SK-N-SH treated with all-trans-retinoic acid at 6 μM for 48 hours (cell line): ENCODE measurements around the gene LGALS9.
"Not testable (repeated sequence)": the region's sequence is repeated elsewhere in the genome, so short reads cannot be mapped to it uniquely, and the experiment has no call there.

Experiments
- ATAC-seq: fragments of 200-7000 bp; cut with Tn5 transposase; 3 replicates; pipeline ENCODE4 v1.9.1; 2020; ENCODE audit warnings: mild to moderate bottlenecking, moderate library complexity
- ARNTL ChIP-seq: fragments of 450-650 bp; formaldehyde crosslinking; IDR thresholded peaks from 2 replicates; pipeline ENCODE4 v1.5.0; 2020; ENCODE audit warnings: low read depth, mild to moderate bottlenecking, moderate library complexity, borderline replicate concordance
- BACH2 ChIP-seq: fragments of 250-450 bp; sonication (Bioruptor Pico); IDR thresholded peaks from 2 replicates; pipeline ENCODE4 v1.9.0; 2021; ENCODE audit warnings: mild to moderate bottlenecking, borderline replicate concordance
- CREB5 ChIP-seq: fragments of 250-450 bp; sonication (Bioruptor Pico); IDR thresholded peaks from 2 replicates; pipeline ENCODE4 v1.5.1; 2020; ENCODE audit warnings: low read depth, mild to moderate bottlenecking, moderate library complexity
- ESRRG ChIP-seq: fragments of 250-450 bp; sonication (Bioruptor Pico); IDR thresholded peaks from 2 replicates; pipeline ENCODE4 v1.6.1; 2021; ENCODE audit warnings: mild to moderate bottlenecking
- GLIS3 ChIP-seq: fragments of 250-450 bp; sonication (Bioruptor Pico); IDR thresholded peaks from 2 replicates; pipeline ENCODE4 v1.5.0; 2020; ENCODE audit warnings: mild to moderate bottlenecking, moderate library complexity
- ISL1 ChIP-seq: fragments of 250-450 bp; sonication (Bioruptor Pico); IDR thresholded peaks from 2 replicates; pipeline ENCODE4 v2.1.2; 2022; ENCODE audit warnings: mild to moderate bottlenecking, moderate library complexity
- OSR1 ChIP-seq: fragments of 250-450 bp; sonication (Bioruptor Pico); IDR thresholded peaks from 2 replicates; pipeline ENCODE4 v1.8.0; 2022; ENCODE audit warnings: moderate library complexity, mild to moderate bottlenecking, inconsistent platforms
- PATZ1 ChIP-seq: fragments of 250-450 bp; sonication (Bioruptor Pico); IDR thresholded peaks from 2 replicates; pipeline ENCODE4 v1.8.0; 2020; ENCODE audit warnings: mild to moderate bottlenecking, moderate library complexity, borderline replicate concordance
- PPARA ChIP-seq: fragments of 250-450 bp; sonication (Bioruptor Pico); IDR thresholded peaks from 2 replicates; pipeline ENCODE4 v1.5.0; 2020; ENCODE audit warnings: mild to moderate bottlenecking, borderline replicate concordance
- RARB ChIP-seq: fragments of 250-450 bp; sonication (Bioruptor Pico); IDR thresholded peaks from 2 replicates; pipeline ENCODE4 v1.8.0; 2021; ENCODE audit warnings: mild to moderate bottlenecking, moderate library complexity
- SNAI2 ChIP-seq: fragments of 250-450 bp; sonication (Bioruptor Pico); IDR thresholded peaks from 2 replicates; pipeline ENCODE4 v1.5.0; 2020; ENCODE audit warnings: mild to moderate bottlenecking, moderate library complexity
- TCF4 ChIP-seq: fragments of 250-450 bp; sonication (Bioruptor Pico); IDR thresholded peaks from 2 replicates; pipeline ENCODE4 v1.8.0; 2021; ENCODE audit warnings: mild to moderate bottlenecking, moderate library complexity, borderline replicate concordance
- TOX ChIP-seq: fragments of 250-450 bp; sonication (Bioruptor Pico); IDR thresholded peaks from 2 replicates; pipeline ENCODE4 v1.8.0; 2021; ENCODE audit warnings: mild to moderate bottlenecking, moderate library complexity, borderline replicate concordance
- ZC3H10 ChIP-seq: fragments of 250-450 bp; sonication (Bioruptor Pico); IDR thresholded peaks from 2 replicates; pipeline ENCODE4 v1.5.1; 2021; ENCODE audit warnings: mild to moderate bottlenecking, moderate library complexity
- ZFP3 ChIP-seq: fragments of 250-450 bp; sonication (Bioruptor Pico); IDR thresholded peaks from 2 replicates; pipeline ENCODE4 v1.5.0; 2020; ENCODE audit warnings: mild to moderate bottlenecking, moderate library complexity
- ZFP30 ChIP-seq: fragments of 450-650 bp; formaldehyde crosslinking; IDR thresholded peaks from 2 replicates; pipeline ENCODE4 v1.5.0; 2022; ENCODE audit warnings: mild to moderate bottlenecking, moderate library complexity
- ZNF565 ChIP-seq: fragments of 450-650 bp; formaldehyde crosslinking; conservative IDR thresholded peaks from 2 replicates; pipeline ENCODE4 v1.5.0; 2020; ENCODE audit warnings: low read depth, mild to moderate bottlenecking, moderate library complexity
- ZNF70 ChIP-seq: fragments of 450-650 bp; formaldehyde crosslinking; IDR thresholded peaks from 2 replicates; pipeline ENCODE4 v1.5.0; 2020; ENCODE audit warnings: mild to moderate bottlenecking, moderate library complexity
- ZNF8 ChIP-seq: fragments of 450-650 bp; formaldehyde crosslinking; IDR thresholded peaks from 2 replicates; pipeline ENCODE4 v1.5.0; 2020; ENCODE audit warnings: mild to moderate bottlenecking, moderate library complexity
- TF ChIP-seq, protein P1 (sequence below): fragments of 250-450 bp; sonication (Bioruptor Pico); IDR thresholded peaks from 2 replicates; pipeline ENCODE4 v1.8.0; 2021; ENCODE audit warnings: low read depth, mild to moderate bottlenecking, moderate library complexity, borderline replicate concordance
- TF ChIP-seq, protein P2 (sequence below): fragments of 250-450 bp; sonication (Bioruptor Pico); IDR thresholded peaks from 2 replicates; pipeline ENCODE4 v1.5.0; 2020; ENCODE audit warnings: mild to moderate bottlenecking, moderate library complexity

Gene LGALS9

GRCh38 chr17:27625856-27626255 lies 5.1 kb upstream of the LGALS9 start:
- ATAC-seq = no peak
- TF ChIP-seq, protein P1, sequence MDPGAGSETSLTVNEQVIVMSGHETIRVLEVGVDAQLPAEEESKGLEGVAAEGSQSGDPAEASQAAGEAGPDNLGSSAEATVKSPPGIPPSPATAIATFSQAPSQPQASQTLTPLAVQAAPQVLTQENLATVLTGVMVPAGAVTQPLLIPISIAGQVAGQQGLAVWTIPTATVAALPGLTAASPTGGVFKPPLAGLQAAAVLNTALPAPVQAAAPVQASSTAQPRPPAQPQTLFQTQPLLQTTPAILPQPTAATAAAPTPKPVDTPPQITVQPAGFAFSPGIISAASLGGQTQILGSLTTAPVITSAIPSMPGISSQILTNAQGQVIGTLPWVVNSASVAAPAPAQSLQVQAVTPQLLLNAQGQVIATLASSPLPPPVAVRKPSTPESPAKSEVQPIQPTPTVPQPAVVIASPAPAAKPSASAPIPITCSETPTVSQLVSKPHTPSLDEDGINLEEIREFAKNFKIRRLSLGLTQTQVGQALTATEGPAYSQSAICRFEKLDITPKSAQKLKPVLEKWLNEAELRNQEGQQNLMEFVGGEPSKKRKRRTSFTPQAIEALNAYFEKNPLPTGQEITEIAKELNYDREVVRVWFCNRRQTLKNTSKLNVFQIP (CRISPR knock-in tag) = no peak
- TF ChIP-seq TOX (CRISPR knock-in tag) (no peak), SNAI2 (no peak), RARB (CRISPR knock-in tag) (no peak), ESRRG (CRISPR knock-in tag) (no peak), TCF4 (CRISPR knock-in tag) (no peak), PPARA (CRISPR knock-in tag) (no peak), ZFP30 (CRISPR knock-in tag) (no peak), PATZ1 (CRISPR knock-in tag) (no peak), ZFP3 (CRISPR knock-in tag) (no peak), ZC3H10 (CRISPR knock-in tag) (no peak), ISL1 (no peak), ZNF70 (no peak), ZNF565 (CRISPR knock-in tag) (no peak), ARNTL (CRISPR knock-in tag) (no peak), OSR1 (CRISPR knock-in tag) (no peak), GLIS3 (no peak)

DNA sequence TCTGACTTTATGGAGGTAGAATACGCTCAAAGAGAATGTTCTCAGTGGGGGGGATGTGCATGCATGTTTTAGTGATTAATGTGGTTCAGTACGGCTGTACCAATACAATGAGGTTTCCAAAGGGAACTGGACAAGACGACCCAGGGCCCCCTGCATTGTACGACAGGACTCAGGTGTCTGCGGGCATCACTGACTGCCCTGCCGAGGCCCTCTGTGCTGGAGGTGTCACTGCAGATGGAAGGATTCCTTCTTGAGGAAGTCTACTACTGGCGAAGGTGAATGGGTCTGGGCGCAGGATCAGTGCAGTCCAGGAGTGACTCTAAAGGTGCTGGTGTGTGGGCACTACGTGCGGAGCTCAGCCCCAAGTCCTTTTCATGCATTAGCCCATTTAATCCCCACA lies 3.5 kb upstream of the LGALS9 start:
- no peak for ATAC-seq
- TF ChIP-seq ZNF565 (CRISPR knock-in tag) (no peak), ISL1 (no peak), ZC3H10 (CRISPR knock-in tag) (no peak), CREB5 (CRISPR knock-in tag) (no peak), ARNTL (CRISPR knock-in tag) (no peak), ZNF8 (CRISPR knock-in tag) (no peak), ESRRG (CRISPR knock-in tag) (no peak), OSR1 (CRISPR knock-in tag) (no peak), SNAI2 (no peak)

GRCh38 chr17:27628376-27628775 lies 2.6 kb upstream of the LGALS9 start:
- TF ChIP-seq, protein P2, sequence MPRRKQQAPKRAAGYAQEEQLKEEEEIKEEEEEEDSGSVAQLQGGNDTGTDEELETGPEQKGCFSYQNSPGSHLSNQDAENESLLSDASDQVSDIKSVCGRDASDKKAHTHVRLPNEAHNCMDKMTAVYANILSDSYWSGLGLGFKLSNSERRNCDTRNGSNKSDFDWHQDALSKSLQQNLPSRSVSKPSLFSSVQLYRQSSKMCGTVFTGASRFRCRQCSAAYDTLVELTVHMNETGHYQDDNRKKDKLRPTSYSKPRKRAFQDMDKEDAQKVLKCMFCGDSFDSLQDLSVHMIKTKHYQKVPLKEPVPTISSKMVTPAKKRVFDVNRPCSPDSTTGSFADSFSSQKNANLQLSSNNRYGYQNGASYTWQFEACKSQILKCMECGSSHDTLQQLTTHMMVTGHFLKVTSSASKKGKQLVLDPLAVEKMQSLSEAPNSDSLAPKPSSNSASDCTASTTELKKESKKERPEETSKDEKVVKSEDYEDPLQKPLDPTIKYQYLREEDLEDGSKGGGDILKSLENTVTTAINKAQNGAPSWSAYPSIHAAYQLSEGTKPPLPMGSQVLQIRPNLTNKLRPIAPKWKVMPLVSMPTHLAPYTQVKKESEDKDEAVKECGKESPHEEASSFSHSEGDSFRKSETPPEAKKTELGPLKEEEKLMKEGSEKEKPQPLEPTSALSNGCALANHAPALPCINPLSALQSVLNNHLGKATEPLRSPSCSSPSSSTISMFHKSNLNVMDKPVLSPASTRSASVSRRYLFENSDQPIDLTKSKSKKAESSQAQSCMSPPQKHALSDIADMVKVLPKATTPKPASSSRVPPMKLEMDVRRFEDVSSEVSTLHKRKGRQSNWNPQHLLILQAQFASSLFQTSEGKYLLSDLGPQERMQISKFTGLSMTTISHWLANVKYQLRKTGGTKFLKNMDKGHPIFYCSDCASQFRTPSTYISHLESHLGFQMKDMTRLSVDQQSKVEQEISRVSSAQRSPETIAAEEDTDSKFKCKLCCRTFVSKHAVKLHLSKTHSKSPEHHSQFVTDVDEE (CRISPR knock-in tag) = no peak
- no peak for TF ChIP-seq BACH2

DNA sequence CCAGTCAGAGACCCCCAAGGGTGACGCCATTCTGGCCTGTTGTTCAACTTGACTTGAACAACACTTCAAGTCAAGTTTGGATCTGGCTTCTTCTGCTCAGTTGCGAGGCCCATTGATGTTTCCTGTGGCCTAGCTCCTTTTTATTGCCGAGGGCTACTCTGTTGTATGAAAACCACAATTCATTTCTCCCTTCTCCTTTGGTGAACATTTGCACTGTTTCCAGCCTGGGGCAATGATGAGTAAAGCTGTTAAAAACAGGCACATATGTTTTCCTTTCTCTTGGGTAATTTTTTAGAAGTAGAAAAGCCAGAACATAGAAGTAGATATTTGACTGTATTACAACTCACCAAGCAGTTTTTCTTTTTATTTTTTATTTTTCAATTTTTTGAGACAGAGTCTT lies 1.7 kb upstream of the LGALS9 start:
- not testable (repeated sequence) for ATAC-seq

More at GRCh38 chr17:27628376-27628775, 2.6 kb upstream of the LGALS9 start:
- no peak for ATAC-seq

DNA sequence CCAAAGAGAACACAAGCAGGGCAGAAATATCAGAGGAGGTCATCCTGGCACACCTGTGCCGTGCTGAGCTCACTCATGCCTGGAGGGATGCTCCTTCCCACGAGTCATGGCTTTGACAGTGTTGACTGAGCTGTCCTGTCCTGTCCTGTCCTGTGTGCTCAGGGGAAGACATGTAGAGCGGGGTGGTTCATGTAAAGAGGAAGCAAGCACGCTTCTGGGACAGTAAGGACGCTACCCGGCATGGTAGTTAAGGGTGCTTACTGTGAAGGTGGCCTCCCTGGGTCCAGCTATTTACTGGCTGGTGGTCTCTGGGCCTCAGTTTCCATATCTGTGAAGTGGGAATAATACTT lies 398 bp downstream of the LGALS9 start:
- TF ChIP-seq GLIS3 (no peak), RARB (CRISPR knock-in tag) (no peak), TOX (CRISPR knock-in tag) (no peak), CREB5 (CRISPR knock-in tag) (no peak), ZNF70 (no peak), ESRRG (CRISPR knock-in tag) (no peak), TCF4 (CRISPR knock-in tag) (no peak), ARNTL (CRISPR knock-in tag) (no peak)
- ATAC-seq = no peak
